Neutrophil (primary cell): Measurements from ENCODE around the gene KLF13.

ENCODE experiments used
- H3K27ac ChIP-seq: fragments of 200-600 bp; sonication (generic); 2 replicates; pipeline ENCODE4 v1.5.1; 2016; ENCODE audit warnings: mild to moderate bottlenecking, moderate library complexity
- H3K27me3 ChIP-seq: fragments of 200-600 bp; sonication (generic); 2 replicates; pipeline ENCODE4 v1.6.0; 2016; ENCODE audit warnings: mild to moderate bottlenecking
- H3K36me3 ChIP-seq: fragments of 200-600 bp; sonication (generic); 2 replicates; pipeline ENCODE4 v1.5.1; 2017
- H3K4me1 ChIP-seq, 2 experiments: fragments of 200-600 bp in 1 of 2; sonication (generic) in 1 of 2; 1 replicate in 1 of 2; 2 replicates in 1 of 2; pipeline versions ENCODE4 v1.5.1 to v1.6.1; 2013 to 2016; ENCODE audit warnings: low read depth in 1 of 2, low read length in 1 of 2, mild to moderate bottlenecking in 1 of 2, moderate library complexity in 1 of 2; ENCODE audit not compliant: control insufficient read depth in 1 of 2, insufficient read depth in 1 of 2
- H3K4me3 ChIP-seq, 2 experiments: fragments of 200-600 bp in 1 of 2; sonication (generic) in 1 of 2; 1 replicate in 1 of 2; 2 replicates in 1 of 2; pipeline ENCODE4 v1.5.1; 2013 to 2016; ENCODE audit warnings: low read depth in 1 of 2, low read length in 1 of 2, mild to moderate bottlenecking in 1 of 2, moderate library complexity in 1 of 2
- H3K9me3 ChIP-seq: fragments of 200-600 bp; sonication (generic); 2 replicates; pipeline ENCODE4 v1.5.1; 2016
- TF ChIP-seq, protein P1 (sequence below): fragments of 200-600 bp; sonication (generic); IDR thresholded peaks from 2 replicates; pipeline ENCODE4 v1.5.1; 2016; ENCODE audit warnings: antibody characterized with exemption

The KLF13 gene

DNA sequence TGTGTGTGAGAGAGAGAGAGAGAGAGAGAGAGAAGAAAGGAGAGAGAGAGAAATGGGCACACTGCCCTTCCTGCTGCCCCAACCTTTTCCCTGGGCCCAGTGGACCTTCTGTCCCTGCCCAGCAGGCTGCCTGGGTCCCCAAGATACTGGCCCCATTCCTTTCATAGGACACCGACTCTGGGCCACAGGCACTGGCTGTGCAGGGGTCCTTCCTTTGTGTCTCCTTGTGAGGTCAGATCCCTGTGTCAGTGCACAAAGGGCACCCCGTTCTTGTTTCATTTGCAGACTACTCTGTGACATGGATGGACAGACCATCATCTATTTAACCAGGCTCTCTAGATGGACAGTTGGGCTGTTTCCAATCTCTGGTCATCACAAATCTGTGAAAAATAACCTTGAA, 21.3 kb upstream of the KLF13 start:
- TF ChIP-seq, protein P1, sequence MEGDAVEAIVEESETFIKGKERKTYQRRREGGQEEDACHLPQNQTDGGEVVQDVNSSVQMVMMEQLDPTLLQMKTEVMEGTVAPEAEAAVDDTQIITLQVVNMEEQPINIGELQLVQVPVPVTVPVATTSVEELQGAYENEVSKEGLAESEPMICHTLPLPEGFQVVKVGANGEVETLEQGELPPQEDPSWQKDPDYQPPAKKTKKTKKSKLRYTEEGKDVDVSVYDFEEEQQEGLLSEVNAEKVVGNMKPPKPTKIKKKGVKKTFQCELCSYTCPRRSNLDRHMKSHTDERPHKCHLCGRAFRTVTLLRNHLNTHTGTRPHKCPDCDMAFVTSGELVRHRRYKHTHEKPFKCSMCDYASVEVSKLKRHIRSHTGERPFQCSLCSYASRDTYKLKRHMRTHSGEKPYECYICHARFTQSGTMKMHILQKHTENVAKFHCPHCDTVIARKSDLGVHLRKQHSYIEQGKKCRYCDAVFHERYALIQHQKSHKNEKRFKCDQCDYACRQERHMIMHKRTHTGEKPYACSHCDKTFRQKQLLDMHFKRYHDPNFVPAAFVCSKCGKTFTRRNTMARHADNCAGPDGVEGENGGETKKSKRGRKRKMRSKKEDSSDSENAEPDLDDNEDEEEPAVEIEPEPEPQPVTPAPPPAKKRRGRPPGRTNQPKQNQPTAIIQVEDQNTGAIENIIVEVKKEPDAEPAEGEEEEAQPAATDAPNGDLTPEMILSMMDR: no peak
- H3K27ac ChIP-seq: no peak overlapping the region
- H3K4me1 ChIP-seq: peaks cover 13 to 16% of the 10 kb centered on the region in 2 experiments

DNA sequence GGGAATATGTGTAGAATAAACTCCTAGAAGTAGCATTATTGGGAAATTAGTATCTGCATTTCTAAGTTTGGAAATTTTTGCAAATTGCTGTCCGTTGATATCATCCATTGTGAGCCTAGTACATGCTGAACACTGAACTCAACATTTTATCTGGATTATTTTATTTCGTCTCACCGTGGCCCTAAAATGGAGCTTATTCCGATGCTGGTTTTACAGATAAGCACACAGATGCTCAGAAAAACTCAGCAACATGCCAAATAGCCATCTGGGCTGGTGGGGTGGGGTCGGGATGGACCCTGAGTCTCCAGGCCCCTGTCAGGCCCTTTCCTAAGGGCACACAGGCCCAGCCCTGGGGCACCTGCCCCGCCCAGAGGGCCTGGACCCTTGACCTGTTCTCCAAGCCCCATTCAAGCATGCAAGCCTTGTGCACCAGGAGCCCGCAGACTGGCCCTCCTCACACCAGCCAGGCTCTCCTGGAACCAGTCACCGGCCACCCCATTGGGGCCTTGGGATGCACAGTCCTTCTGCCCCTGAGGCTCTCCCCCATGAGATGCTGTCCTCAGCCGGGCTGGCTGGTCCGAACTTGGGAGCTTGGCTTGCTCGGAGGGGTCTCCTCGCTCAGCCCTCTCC, 20.7 kb upstream of the KLF13 start:
- no peak overlapping the region for H3K27ac ChIP-seq
- no peaks in the 10 kb centered on the region for H3K36me3 ChIP-seq
- H3K9me3 ChIP-seq: no peaks in the 10 kb centered on the region
- TF ChIP-seq, protein P1: no peak
- peaks cover 13 to 16% of the 10 kb centered on the region in 2 experiments for H3K4me1 ChIP-seq
- H3K27me3 ChIP-seq: no peaks in the 10 kb centered on the region
- H3K4me3 ChIP-seq: no peak overlapping the region

More for the DNA sequence above, 21.3 kb upstream of the KLF13 start:
- Histone ChIP-seq H3K4me3 (no peak overlapping the region), H3K9me3 (no peaks in the 10 kb centered on the region), H3K36me3 (no peaks in the 10 kb centered on the region), H3K27me3 (no peaks in the 10 kb centered on the region)

DNA sequence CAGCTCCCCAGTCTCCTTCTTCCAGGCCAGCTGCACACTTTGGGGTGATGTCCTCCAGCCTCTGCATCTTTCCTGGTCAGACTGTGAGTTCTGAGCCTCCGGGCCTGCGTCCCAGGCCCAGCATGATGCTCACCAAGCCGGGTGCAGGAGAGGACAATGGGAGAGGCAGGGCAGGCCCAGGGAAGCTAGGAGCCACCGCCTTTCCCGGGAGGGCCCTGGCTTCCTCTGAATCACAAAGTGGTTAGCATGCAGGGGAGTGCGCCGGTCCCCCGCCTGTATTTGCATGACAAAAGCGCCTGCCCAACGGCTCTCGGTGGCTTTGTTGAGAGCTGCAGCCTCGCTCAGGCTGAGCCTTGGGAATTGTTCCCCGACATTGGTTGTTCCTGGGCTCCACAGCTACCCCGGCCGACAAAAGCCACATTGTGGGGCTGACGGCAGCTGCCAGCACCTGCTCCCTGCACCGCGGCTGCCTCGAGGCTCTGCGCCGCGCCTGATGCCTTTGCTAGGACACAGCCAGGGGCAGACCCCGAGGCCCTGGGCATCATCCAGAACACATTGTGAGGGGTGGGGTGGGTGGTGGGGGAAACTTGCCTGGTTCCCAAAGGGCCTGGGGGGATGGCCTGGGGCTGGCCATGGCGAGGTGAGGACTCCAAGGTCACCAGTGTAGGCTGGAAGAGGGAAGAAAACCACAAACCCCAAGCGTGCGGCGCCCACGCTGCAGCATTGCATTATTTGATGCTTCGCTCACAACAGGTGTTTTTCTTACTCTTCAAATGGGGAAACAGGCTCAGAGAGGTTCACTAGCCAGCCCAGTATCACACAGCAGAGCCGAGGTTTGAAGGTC, 20.0 kb upstream of the KLF13 start:
- H3K27me3 ChIP-seq: no peaks in the 10 kb centered on the region
- no peak overlapping the region for H3K27ac ChIP-seq
- no peaks in the 10 kb centered on the region for H3K9me3 ChIP-seq
- no peak overlapping the region for H3K4me3 ChIP-seq
- TF ChIP-seq, protein P1: no peak
- H3K36me3 ChIP-seq: no peaks in the 10 kb centered on the region
- peaks cover 13 to 16% of the 10 kb centered on the region in 2 experiments for H3K4me1 ChIP-seq

DNA sequence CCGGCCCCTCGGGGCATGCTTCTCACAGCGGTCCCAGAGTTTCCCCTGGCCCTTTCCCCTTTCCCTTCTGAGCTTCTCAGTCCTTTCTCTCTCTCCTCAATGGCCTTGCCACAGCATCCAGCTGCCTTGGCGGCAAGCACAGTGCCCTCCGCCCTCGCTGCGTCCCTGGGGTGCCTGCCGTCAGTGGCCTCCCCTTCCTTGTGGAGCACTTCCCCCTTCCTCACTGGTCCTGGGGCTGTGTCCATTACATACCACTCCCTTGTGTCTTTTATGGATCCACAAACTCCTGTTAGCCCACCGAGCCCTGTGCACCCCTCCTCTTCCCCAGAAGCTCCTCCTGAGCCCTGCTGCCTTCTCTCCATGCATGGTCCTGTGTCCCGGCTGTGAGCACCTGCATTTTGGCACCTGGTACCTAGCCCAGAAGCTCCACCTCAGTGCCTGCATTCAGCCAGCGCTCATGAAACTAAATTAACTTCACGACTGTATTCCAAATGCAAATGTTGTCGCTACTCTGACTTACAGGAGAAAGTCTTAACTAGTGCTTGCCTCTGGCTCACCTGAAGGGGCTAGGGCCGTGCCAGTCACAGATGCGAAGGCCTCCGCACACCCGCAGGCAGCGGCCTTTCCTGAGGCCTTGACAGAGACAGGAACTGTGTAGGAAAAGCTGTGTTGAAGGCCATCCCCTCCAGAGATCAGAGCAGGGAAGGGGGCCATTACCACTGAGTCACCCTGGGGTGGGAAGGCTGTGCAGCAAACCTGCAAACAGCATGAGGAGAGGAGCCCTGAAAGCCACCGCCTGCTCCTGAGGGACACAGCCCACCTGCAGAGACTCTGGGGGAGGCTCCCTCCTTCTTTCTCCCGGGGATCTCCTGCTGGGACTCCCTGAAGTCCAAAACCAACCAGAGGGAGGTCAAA, 19.1 kb upstream of the KLF13 start:
- H3K4me1 ChIP-seq: peaks cover 13 to 15% of the 10 kb centered on the region in 2 experiments
- TF ChIP-seq, protein P1: no peak
- no peaks in the 10 kb centered on the region for H3K27me3 ChIP-seq

DNA sequence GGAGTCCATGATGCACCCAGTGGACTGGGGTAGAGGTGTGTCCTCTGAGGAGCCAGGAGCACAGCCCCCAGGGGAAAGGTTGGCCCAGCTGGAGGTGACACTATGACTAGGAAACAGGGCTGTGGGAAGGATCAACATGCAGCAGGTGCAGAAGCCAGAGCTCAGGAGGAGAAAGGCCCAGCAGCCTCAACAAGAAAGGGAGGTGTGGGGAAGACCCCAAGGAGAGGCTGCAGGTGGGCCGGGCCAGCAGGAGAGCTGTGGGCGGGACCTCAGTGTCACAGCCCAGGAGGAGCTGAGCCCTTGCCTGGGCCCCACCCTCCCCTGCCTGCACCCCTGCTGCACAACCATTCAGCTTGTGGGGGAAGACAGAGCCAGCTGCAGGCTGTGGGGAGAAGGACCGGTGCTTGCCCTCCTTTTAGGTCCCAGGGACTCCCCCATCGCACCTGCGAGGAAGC, 18.4 kb upstream of the KLF13 start:
- Histone ChIP-seq H3K4me1 (peaks cover 8% of the 10 kb centered on the region in 2 experiments), H3K27ac (no peak overlapping the region), H3K9me3 (no peaks in the 10 kb centered on the region), H3K27me3 (no peaks in the 10 kb centered on the region), H3K4me3 (no peak overlapping the region), H3K36me3 (no peaks in the 10 kb centered on the region)
- TF ChIP-seq, protein P1: no peak

More for the DNA sequence above, 19.1 kb upstream of the KLF13 start:
- Histone ChIP-seq H3K27ac (no peak overlapping the region), H3K4me3 (no peak overlapping the region), H3K36me3 (no peaks in the 10 kb centered on the region), H3K9me3 (no peaks in the 10 kb centered on the region)
